ENCODE results near the gene ZNF283.
"Not testable (repeated sequence)": the region's sequence is repeated elsewhere in the genome, so short reads cannot be mapped to it uniquely, and the experiment has no call there.

Gene ZNF283

DNA sequence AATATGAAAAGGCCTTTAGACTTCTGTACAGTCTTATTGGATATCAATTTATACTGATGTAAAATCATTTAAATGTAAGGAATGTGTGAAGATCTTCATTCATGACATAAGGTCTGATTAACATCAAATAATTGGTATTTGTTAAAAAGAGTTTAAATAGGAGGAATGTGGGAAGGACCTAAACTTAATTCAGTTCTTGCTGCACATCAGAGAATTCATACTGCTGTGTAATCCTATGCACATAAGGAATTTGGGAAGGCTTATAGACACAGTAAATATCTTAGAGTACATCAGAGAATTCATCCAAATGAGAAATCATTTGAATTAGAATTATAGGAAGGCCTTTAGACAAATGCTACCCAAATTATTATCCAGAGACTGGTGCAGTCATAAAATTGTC, 21.7 kb downstream of the ZNF283 start:
- no peak for DNase-seq (ENCODE audit: low read depth in 3 of 3)

DNA sequence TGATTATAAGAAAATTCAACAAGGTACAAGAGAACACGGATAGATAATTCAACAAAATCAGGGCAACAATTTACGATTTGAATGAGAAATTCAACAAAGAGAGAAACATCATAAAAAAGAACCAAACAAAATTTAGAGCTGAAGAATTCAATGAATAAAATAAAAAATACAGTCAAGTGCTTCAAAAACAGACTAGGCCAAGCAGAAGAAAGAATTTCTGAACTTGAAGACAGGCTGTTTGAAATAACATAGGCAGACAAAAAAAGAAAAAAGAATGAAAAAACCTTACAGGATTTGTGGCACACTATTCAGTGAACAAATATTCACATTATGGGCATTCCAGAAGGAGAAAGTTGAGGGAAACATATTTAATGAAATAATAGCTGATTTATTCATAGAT, 31.1 kb downstream of the ZNF283 start:
- no peak for DNase-seq (ENCODE audit: low read depth in 3 of 3)

- DNase-seq (ENCODE audit: low read depth in 3 of 3), result not testable (repeated sequence)
These were observed 39.8 kb downstream of the ZNF283 start for GRCh38 chr19:43866923-43867322.

- DNase-seq (ENCODE audit: low read depth in 3 of 3), result no peak
These were observed 45.6 kb downstream of the ZNF283 start for GRCh38 chr19:43872547-43873336.

- DNase-seq (ENCODE audit: low read depth in 3 of 3), result no peak
These were observed 53.4 kb downstream of the ZNF283 start for GRCh38 chr19:43880483-43880882.

GRCh38 chr19:43883864-43884263, 56.7 kb downstream of the ZNF283 start, which contains the start of gene ZNF404:
Gene ZNF404 (minus strand): TSS chr19:43883964.
- DNase-seq (ENCODE audit: low read depth in 3 of 3), result no peak

GRCh38 chr19:43895727-43896308, 68.7 kb downstream of the ZNF283 start:
- DNase-seq (ENCODE audit: low read depth in 3 of 3), result no peak

Data from stimulated activated CD4-positive, alpha-beta T cell treated with anti-CD3 and anti-CD28 coated beads, TNF-alpha, amount 100 ng/mL, for 24 hours (primary cell).